Adrenal gland (tissue), 12 donors: ENCODE results near the gene LKAAEAR1. TPM values are rescaled to one million over a fixed set of nuclear protein-coding genes. Genes with fewer than 3 reads are reported as not detected.

Source experiments
- DNase-seq, 7 donors: peaks; one replicate each; pipeline ENCODE4 v3.0.0-alpha.2; 2019 to 2020
- H3K27ac ChIP-seq, 5 donors: fragments of 200-600 bp; sonication (generic) in 4 of 5; 1 replicate in 3 of 5; 2 replicates in 2 of 5; pipeline versions ENCODE4 v1.5.1 to v1.8.0; 2016 to 2020; ENCODE audit warnings: mild to moderate bottlenecking in 1 of 5
- H3K27me3 ChIP-seq: fragments of 200-600 bp; 2 replicates; pipeline ENCODE4 v1.8.0; 2021
- H3K36me3 ChIP-seq, 2 donors: fragments of 200-600 bp; replicated peaks in 1 of 2; 1 replicate in 1 of 2; 2 replicates in 1 of 2; pipeline versions ENCODE4 v1.5.1 to v1.8.0; 2018 to 2022
- H3K4me1 ChIP-seq, 2 donors: fragments of 200-600 bp; replicated peaks in 1 of 2; 1 replicate in 1 of 2; 2 replicates in 1 of 2; pipeline versions ENCODE4 v1.5.1 to v1.8.0; 2018 to 2021
- H3K4me3 ChIP-seq, 4 donors: fragments of 200-600 bp; sonication (generic) in 3 of 4; one replicate each; pipeline ENCODE4 v1.5.1; 2016 to 2018
- H3K9me3 ChIP-seq, 3 donors: fragments of 200-600 bp; sonication (generic) in 1 of 3; replicated peaks in 1 of 3; 1 replicate in 2 of 3; 2 replicates in 1 of 3; pipeline versions ENCODE4 v1.5.1 to v1.8.0; 2016 to 2021
- CTCF ChIP-seq, 6 experiments: fragments of 450-650 bp in 4 of 6; fragments of 200-600 bp in 2 of 6; sonication (generic) in 1 of 6; IDR thresholded peaks; 1 replicate in 5 of 6; 2 replicates in 1 of 6; pipeline versions ENCODE4 v1.5.1 to v1.8.0; 2016 to 2021; ENCODE audit warnings: antibody characterized with exemption in 6 of 6, mild to moderate bottlenecking in 2 of 6, moderate library complexity in 1 of 6
- POLR2A ChIP-seq, 2 donors: fragments of 450-650 bp; IDR thresholded peaks; one replicate each; pipeline ENCODE4 v1.6.1; 2017; ENCODE audit warnings: antibody characterized with exemption in 2 of 2, mild to moderate bottlenecking in 2 of 2, moderate library complexity in 1 of 2
- WGBS, 4 donors: extraction: QIAGEN DNeasy Blood & Tissue Kit in 2 of 4; methylation state at CpG; one replicate each; pipeline versions ENCODE4 v1.1.5 to v1.1.7; 2013 to 2017; 5-methylcytosine and 5-hydroxymethylcytosine counted together
- intact Hi-C, 2 donors: fragments of 100-400 bp; cut with DNase I; formaldehyde crosslinking; loops; one replicate each; pipeline versions ENCODE4 v1.14.1 to v1.15.0; 2022 to 2023
- polyA plus RNA-seq, 3 donors: library from polyadenylated mRNA; stranded (reverse); fragments of 200-250 nt in 2 of 3; fragments of 350-450 nt in 1 of 3; fragmentation: Illumina TruSeq in 1 of 3; extraction: RNeasy Lipid Tissue Mini Kit (QIAGEN cat#74804) in 1 of 3; gene quantifications; one replicate each; pipeline ENCODE4 v1.2.3, GENCODE V29; 2013 to 2014
- total RNA-seq, 9 donors: library from RNA; depleted of rRNA in 4 of 9; stranded (reverse); fragments of >200 nt in 4 of 9; fragments of 120-200 nt in 1 of 9; fragmentation: NEBNext Ultra II Directional in 1 of 9; extraction: Animal tissue kit (Norgen Biotek cat#: 25700) in 1 of 9; gene quantifications; one replicate each; pipeline versions ENCODE4 v1.1.0 to v1.2.4, GENCODE V29; 2013 to 2023
- donor health status: healthy with polysubstance abuse.
- donor health status: Bipolar disorder and iron deficiency.
- donor health status: DM: yes; HTN: yes; CAD: no.
- donor health status: DM: no; HTN: no; CAD: no.
- donor health status: DM: no; HTN: no; CAD: no.
- donor health status: DM: yes; HTN: yes; CAD: no.

LKAAEAR1 gene
- total and polyA plus RNA-seq, 12 donors, result 0.28 to 1.2 (median 1.1) TPM; not detected in 9

- Histone ChIP-seq H3K27me3 (peaks cover 49% of the 10 kb centered on the region), H3K36me3 (no peaks in the 10 kb centered on the region), H3K9me3 (no peaks in the 10 kb centered on the region), H3K27ac (peak overlapping the region in 1 of 5 donors; percentile 80), H3K4me3 (no peak overlapping the region), H3K4me1 (no peaks in the 10 kb centered on the region)
- intact Hi-C loops, result no loop called here
- 71 to 80% (median 78%) methylated on average over 23 to 33 of the region's 33 CpGs for WGBS, 4 donors
- TF ChIP-seq POLR2A (IDR thresholded peaks at IDR 0.05) (no peak), CTCF (IDR thresholded peaks at IDR 0.05) (no peak)
- DNase-seq, result no peak
Measured at GRCh38 chr20:64052987-64053840, 31.0 kb downstream of the LKAAEAR1 start.

DNA sequence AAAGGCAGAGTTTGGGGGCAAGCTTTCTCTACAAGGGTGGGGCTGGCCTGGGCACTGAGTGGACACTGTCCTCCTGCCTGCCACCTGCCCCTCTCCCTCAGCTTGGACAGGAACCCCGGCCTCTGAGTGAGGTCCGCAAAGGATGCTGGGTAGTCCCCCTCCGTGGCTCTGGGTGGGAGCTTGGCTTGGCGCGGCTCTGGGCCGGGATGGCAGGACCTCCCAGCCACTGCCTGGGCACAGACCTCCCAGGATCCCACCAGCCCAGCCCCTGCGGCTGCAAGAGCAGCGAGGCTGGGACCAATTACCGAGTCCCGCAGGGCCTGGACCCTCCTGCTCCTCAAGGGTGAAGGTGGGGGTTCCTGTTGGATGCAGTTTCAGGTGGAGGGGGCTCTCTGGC lies 31.9 kb downstream of the LKAAEAR1 start:
- 60 to 87% (median 73%) methylated on average over 1 to 10 of the region's 10 CpGs for WGBS, 4 donors

GRCh38 chr20:64051561-64052325 lies 32.5 kb downstream of the LKAAEAR1 start:
- DNase-seq, result peak in 5 of 7 donors; percentile 42 to 79 (median 52)
- Histone ChIP-seq H3K4me3 (no peak overlapping the region), H3K36me3 (no peaks in the 10 kb centered on the region), H3K27ac (peak overlapping the region in 4 of 5 donors; percentile 7 to 80 (median 26)), H3K4me1 (no peaks in the 10 kb centered on the region), H3K27me3 (peaks cover 62% of the 10 kb centered on the region), H3K9me3 (no peaks in the 10 kb centered on the region)
- TF ChIP-seq POLR2A (IDR thresholded peaks at IDR 0.05), result peak in 1 of 2 donors; percentile 10
- TF ChIP-seq CTCF (IDR thresholded peaks at IDR 0.05), result no peak
- 72 to 82% (median 72%) methylated on average over 12 to 15 of the region's 15 CpGs for WGBS, 4 donors
- intact Hi-C loops, result no loop called here

More for the DNA sequence above, 31.9 kb downstream of the LKAAEAR1 start:
- Histone ChIP-seq H3K4me3 (no peak overlapping the region), H3K9me3 (no peaks in the 10 kb centered on the region), H3K27me3 (peaks cover 58% of the 10 kb centered on the region), H3K36me3 (no peaks in the 10 kb centered on the region), H3K4me1 (no peaks in the 10 kb centered on the region), H3K27ac (peak overlapping the region in 4 of 5 donors; percentile 7 to 80 (median 20))
- no peak for TF ChIP-seq CTCF (IDR thresholded peaks at IDR 0.05)
- TF ChIP-seq POLR2A (IDR thresholded peaks at IDR 0.05), result no peak
- no peak for DNase-seq
- intact Hi-C loops, result no loop called here

DNA sequence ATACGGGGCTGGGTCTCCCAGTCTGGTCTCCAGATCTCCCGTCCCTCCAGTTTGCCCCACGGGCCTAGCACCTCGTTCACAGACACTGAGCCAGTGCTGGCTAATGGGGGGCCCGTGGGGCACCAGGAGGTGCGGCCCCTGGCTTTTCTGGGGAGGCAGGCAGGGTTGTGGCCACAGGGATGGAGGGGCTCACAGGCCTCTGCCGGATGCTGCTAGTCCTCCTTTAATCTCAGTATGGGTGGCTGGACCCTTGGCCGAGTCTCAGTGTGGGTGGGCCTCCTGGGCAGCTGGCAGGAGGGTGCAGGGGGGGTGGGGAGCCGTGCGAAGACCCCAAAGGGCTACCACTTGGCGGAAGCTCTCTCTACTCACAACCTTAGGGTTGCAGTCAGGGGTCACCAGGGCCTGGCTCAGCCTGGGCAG lies 33.2 kb downstream of the LKAAEAR1 start:
- H3K27ac ChIP-seq, result peak overlapping the region in 3 of 5 donors; percentile 30 to 80 (median 44)
- H3K9me3 ChIP-seq, result no peaks in the 10 kb centered on the region
- H3K4me3 ChIP-seq, result no peak overlapping the region
- H3K27me3 ChIP-seq, result peaks cover 62% of the 10 kb centered on the region
- 62 to 74% (median 71%) methylated on average over 5 to 11 of the region's 11 CpGs for WGBS, 4 donors
- no peaks in the 10 kb centered on the region for H3K4me1 ChIP-seq
- no peak for DNase-seq
- intact Hi-C loops, result no loop called here
- no peaks in the 10 kb centered on the region for H3K36me3 ChIP-seq
- TF ChIP-seq POLR2A (IDR thresholded peaks at IDR 0.05), result no peak
- TF ChIP-seq CTCF (IDR thresholded peaks at IDR 0.05), result no peak
